Skeletal muscle cell (primary cell): ENCODE results near the gene KLHL8.
"Not testable (repeated sequence)": the region's sequence is repeated elsewhere in the genome, so short reads cannot be mapped to it uniquely, and the experiment has no call there.

Experiments used
- DNase-seq: peaks from one replicate; pipeline ENCODE4 v3.0.0-alpha.2; 2010; ENCODE audit warnings: low read depth
- H3K4me3 ChIP-seq: 2 replicates; pipeline ENCODE4 v1.5.1; 2011; ENCODE audit warnings: low read depth, mild to moderate bottlenecking, control low read depth, low read length, moderate library complexity

Gene KLHL8

DNA sequence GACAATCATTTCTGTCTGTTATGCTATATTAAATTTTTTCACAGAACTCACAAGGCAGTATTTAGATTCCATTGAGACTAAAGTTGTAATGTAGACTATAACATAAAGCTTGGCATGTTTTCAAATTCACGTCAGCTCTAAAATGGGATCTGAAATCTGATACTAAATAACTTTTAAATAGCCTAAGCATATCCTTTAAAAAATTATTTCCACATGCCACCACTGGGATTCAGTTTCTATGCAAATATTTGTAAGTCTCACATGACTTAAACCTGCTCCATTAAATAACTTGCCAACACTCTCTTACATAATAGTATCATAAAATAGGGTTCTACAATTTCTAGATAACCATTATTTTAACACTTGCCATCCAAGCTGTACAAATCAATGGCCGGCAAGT, 32.4 kb downstream of the KLHL8 start:
- H3K4me3 ChIP-seq: no peak overlapping the region
- peak; percentile 13 for DNase-seq

DNA sequence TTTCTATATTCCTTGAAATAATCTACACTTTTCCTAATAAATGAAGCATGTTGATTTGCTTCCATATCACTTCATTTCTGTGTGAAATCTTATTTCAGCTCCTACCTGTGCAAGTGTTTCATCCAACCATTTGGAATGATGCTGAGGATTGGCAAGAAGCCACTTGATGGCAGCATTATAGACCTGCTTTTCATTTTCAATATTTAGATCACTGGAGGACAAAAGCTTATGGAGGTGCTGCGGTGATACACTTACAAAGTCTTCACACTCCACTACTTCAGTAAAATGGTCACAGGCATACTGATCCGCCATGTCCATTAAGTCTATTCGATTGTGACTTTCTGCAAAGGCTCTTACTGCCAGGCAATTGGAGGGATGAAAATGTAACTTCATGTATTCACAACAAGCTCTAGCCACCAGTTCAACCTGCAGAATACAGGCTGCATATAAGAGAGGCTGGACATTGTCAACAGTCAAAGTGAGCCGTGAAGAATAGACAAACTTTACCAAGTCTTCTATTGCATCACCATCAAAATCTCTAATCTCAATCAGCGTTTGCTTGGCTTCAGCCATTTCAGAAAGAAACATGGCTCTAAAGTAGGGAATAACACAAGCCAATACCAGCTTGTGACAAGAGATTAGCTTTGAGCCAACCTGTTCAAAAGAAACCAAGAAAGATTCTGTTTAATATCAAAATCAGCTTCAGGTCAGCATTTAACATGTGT, 35.1 kb downstream of the KLHL8 start:
- no peak for DNase-seq
- H3K4me3 ChIP-seq: no peak overlapping the region

DNA sequence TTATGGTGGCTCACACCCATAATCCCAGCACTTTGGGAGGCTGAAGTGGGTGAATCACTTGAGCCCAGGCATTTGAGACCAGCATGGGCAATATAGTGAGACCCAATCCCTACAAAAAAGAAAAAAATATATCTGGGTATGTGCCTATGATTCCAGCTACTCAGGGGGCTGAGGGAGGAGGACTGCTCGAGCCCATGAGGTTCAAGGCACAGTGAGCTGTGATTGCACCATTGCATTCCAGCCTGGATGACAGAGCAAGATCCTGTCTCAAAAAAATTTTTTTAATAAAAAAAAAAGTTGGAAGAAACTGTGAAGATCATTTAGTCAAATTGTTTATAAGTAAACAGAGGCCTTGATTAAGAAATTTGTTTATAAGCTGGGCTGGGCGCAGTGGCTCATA, 39.7 kb downstream of the KLHL8 start:
- DNase-seq: no peak
- H3K4me3 ChIP-seq: no peak overlapping the region

DNA sequence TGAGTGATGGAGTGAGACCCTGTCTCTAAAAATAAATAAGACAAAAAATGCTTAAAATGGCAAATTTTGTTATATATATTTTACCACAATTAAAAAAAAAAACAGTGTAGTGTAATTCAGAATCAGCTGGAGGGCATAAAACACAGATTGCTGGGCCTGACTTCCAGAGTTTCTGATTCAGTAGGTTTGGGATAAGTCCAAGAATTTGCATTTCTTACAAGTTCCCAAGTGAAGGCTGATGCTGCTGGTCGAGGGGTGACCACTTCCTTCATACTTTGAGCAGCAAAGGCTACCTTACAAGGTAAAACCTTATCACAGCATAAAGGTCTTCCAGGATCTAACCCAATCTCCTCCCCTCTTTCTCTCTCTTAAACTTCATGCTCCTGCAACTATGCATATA, 40.7 kb downstream of the KLHL8 start:
- no peak for DNase-seq
- H3K4me3 ChIP-seq: no peak overlapping the region

DNA sequence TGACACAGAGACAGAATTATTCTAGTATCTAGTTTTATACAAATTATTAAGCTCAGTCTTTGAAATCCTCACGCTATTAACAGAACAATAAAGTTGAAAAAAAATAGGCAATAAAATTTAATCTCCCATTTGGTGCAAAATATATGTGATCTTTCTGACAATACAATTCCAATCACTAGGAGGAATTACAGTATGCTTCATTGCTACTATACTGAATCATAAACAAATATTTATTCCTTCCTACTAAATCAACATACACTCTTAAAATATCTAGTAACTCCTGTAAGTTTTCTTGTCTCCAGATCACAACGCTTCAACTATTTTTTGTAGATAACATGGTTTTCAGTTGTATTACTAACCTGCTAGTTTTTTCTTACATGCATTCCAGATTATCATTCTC, 45.7 kb downstream of the KLHL8 start:
- H3K4me3 ChIP-seq: no peak overlapping the region
- no peak for DNase-seq

DNA sequence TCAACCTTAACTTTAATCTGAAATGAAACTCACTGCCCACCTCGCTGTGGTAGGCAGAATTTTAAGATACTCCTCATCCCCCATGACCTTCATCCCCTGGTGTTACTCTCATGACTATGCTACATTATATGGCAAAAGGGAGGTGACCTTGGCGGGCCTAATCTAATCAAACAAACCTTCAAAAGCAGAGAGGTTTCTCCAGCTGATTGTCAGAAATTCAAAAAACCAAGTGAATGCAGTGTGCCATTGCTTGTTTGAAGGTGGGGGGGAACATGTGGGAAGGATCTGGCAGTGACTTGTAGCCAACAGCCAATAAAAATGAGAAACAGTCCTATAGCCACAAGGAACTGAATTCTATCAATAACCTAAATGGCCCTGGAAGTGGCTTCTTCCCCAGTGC, 48.5 kb downstream of the KLHL8 start:
- DNase-seq: no peak
- no peak overlapping the region for H3K4me3 ChIP-seq

DNA sequence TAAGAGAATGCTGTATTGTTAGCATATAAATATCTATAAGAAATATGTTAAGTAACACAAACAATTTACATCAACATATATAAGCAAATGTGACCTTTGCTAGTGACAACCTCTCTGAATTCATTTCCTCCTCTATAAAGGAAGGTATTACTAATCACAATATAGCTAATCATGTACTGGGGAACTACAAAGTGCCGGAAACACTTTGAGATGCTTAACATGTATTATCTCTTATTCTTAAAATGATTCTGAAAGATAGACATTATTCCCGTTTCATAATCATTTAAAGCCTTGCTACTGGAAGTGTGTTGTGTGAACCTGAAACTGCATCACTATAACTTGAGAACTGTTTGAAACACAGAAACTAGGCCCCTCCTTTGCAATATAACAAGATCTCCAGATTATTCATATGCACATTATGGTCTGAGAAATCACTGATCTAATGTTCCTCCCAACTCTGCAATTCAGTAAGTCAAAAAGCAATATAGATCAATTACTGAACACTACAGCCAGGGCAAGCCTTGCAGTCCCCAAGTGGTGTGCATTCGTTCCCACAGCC, 54.0 kb downstream of the KLHL8 start:
- DNase-seq: no peak
- H3K4me3 ChIP-seq: no peak overlapping the region

DNA sequence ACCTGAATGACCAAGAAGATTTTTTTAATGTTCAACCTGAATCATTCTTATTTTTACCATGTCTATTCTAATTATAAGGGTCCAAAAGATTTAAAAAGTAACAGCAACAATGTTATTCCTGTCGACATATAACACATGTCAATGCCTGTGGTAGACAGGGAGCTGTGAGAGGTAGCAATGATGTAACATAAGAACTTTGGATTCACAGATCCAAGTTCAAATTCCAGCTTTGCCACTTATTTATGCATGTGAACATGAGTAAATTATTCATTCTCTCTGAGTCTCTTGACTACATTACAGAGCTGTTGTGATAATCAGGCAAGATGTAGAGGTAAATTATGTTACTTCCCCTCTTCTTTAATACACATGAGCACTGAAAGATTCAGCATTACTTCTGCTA, 54.5 kb downstream of the KLHL8 start:
- no peak for DNase-seq
- no peak overlapping the region for H3K4me3 ChIP-seq

DNA sequence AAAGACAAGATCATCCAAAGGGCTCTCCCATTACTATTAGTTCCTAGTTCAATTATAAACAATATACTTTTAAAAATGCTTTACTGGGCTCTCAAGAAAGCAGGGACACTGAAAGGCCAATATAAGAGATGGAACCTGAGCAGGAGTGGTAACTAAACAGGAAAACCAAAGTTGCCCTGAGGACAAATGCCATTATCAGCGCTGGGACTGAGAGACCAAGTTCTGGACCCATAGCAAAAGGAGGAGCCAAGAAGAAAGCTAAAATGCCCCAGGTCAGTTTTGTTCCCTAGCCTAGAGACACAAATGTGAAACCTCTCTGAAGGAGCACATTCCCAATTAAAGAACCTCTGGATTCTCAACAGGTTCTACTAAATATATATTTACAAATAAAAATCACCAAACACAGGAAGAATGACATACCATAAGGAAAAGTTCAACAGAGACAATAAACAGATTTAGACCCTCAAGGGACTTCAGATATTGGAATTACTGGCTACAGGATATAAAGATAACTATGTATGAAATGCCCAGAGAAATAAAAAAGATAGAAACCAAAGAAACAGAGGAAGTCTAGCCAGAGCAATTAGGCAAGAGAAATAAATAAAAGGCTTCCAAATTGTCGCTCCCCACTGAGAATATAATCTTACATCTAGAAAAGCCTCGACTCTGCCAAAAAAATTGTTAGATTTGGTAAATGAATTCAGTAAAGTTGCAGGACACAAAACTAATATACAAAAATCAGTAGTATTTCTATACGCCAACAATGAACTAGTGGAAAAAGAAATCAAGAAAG, 67.1 kb downstream of the KLHL8 start:
- DNase-seq: no peak
- no peak overlapping the region for H3K4me3 ChIP-seq

DNA sequence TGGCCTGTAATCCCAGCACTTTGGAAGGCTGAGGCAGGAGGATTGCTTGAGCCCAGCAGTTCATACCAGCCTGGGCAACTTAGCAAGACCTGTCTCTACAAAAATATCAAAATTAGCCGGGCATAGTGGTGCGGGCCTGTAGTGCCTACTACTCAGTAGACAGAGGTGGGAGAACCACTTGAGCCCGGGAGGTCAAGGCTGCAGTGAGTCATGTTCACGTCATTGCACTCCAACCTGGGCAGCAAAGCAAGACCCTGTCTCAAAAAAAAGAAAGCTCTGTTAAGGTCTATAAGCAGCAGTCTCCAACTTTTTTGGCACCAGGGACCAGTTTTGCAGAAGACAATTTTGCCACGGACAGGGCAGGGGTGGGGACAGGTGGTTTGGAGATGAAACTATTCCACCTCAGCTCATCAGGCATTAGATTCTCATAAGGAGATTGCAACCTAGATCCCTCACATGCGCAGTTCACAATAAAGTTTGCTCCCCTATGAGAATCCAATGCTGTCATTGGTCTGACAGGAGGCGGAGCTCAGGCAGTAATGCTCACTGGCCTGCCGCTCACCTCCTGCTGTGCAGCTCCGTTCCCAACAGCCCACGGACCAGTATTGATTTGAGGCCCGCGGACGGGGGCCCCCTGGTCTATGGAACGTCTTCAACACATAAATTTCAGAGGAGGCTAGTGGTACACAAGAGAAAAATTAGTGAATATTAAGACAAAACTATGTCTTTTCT, 67.9 kb downstream of the KLHL8 start:
- no peak overlapping the region for H3K4me3 ChIP-seq
- DNase-seq: no peak

DNA sequence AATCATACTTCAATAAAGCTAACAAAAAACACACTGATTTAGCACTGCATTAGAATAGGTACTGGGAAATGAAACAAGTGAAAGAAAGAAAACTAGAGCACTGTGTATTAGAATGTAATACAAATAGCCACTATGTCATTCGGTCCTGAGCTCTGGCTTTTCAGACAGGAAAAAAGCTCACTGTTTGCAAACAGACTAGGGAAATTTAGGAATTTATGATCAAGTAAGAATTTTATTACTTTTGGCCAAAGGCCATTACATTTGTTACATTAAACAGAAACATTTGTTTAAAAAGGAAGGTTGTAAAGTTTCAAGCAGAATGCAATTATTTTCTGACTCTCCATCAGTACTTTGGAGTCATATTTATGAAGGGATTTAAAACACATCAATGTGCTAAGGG, 68.7 kb downstream of the KLHL8 start:
- no peak for DNase-seq
- H3K4me3 ChIP-seq: no peak overlapping the region

DNA sequence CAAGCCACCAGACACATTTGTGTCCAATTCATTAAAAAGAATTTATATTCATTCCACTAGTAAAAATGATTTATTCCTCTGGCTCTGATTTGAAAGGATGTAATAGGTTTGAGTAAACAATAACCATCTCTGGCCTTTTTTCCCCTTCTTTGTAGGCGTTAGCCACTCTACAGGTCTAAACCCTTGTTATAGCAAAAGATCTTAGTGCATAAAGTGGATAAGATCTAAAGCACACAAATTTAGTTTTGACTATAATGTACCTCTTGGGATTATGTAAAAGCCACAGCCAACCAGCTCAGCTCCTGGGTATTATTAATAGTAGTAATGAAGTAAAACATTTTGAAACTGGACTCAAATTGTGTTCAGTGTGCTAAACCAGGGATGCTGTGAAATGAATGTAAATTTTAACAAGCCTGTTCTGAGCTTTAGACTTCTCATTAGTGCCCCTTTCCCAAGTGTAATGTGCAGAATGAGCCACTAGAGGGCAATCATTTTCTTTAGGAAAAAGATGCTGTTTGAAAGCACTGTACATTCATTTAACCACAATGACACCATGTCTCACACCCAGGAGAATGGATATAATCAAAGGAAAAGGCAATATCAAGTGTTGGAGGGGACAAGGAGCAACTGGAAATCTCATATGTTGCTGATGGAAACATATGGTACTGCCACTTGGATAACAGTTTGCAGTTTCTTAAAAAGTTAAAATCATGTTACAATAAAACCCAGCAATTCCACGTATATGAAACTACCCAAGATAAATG, 69.7 kb downstream of the KLHL8 start:
- peak; percentile 30 for DNase-seq
- no peak overlapping the region for H3K4me3 ChIP-seq

DNA sequence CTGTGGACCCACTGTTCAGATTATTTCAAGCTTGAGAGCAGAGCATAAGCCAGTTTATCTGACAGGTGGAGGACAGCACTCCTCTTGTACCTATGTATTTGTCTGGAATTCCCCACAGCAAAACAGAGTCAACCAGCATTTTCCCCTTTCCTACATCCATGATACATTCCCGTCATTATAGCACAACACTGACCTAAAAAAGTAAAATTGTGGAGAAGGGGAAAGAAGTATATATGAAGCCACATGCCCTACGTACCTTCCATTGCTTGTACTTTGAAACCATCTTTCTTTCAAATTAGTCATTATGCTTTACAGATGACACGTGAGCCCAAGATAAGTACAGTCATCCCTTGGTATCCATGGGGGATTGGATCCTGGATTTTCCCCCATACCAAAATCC, 73.3 kb downstream of the KLHL8 start:
- DNase-seq: no peak
- H3K4me3 ChIP-seq: no peak overlapping the region

DNA sequence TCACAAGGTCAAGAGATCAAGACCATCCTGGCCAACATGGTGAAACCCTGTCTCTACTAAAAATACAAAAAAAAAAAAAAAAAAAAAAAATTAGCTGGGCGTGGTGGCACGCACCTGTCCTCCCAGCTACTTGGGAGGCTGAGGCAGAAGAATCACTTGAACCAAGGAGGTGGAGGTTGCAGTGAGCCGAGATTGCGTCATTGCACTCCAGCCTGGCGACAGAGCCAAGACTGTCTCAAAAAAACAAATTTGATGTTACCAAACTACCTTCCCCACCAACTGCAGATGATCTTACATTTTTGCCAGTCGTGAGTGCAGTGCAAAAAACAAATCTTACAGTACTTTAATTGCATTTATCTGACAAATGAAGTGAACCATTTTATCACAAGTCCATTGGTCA, 74.5 kb downstream of the KLHL8 start:
- H3K4me3 ChIP-seq: not testable (repeated sequence)

DNA sequence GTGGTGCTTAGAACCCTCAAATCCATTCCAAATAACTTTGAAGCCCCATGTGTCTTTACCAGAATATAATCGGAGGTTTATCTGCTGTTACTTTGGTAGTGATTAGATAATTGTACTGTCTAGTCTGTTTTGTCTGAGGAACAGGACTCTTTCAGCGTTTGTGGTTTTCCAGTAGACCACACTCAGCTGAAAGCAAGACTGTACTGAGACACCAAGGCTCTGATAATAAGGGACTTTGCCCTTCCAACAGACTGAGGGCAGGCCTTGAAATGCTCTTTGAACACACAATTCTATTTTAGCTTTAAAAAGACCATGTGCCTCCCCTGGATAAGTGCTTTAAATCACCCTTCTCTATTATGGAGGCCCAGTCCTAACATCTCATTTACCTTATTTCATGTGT, 76.1 kb downstream of the KLHL8 start:
- no peak overlapping the region for H3K4me3 ChIP-seq
- no peak for DNase-seq

More for the DNA sequence above, 74.5 kb downstream of the KLHL8 start:
- DNase-seq: not testable (repeated sequence)

DNA sequence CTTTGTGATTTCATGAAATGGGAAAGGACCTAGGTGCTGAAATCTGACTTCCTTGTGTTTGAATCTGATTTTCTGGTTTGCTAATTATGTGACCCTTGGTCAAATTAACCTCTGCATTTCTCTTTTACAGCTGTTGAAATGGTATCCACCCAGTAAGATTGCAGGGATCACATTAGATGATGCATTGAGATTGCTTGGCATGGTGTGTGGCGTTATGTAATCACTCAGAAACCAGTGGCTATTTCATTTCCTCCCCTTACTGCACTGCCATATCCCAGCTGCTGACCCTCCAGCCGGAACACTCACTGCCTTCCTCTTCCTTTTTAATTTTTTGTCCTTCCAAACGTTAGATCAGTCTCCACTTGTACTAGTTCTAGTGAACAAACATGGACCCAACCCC, 79.0 kb downstream of the KLHL8 start:
- no peak overlapping the region for H3K4me3 ChIP-seq
- DNase-seq: no peak

DNA sequence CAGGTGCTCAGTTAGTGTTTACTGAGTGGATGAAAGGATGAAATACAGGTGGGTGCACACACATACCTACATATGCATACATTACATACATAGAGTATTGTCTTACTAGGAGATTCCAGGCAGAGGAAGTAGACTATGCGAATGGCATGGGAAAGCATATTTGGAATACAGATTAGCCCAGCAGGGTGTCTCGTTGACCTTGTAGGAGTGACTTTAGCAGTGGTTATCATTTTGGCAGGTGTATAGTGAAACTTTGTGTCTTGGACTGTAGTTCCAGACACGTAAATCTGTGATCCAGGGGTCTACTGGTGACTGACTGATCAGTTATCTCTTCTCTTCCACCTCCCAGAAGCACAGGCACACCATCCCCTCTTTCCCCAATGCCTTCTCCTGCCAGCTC, 86.3 kb downstream of the KLHL8 start:
- no peak overlapping the region for H3K4me3 ChIP-seq
- DNase-seq: no peak

DNA sequence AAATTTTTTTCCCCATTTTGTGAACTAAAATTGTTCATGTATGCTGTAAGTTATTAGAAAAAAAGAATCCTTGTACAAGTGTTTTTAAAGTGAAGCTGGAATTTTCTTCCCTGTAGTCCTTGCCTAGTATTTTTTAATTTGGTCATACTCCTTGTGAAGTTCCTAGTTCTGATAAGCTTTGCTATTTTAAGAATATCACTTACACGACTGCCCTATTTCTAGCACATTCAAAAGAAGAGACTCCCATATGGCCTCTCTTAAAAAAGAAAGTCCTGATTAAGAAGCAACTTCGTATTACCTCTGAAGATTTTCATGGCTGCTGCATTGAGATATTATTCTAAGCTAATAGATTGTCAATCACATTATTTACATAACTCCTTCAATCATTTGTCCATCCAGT, 87.2 kb downstream of the KLHL8 start:
- H3K4me3 ChIP-seq: no peak overlapping the region
- DNase-seq: no peak

DNA sequence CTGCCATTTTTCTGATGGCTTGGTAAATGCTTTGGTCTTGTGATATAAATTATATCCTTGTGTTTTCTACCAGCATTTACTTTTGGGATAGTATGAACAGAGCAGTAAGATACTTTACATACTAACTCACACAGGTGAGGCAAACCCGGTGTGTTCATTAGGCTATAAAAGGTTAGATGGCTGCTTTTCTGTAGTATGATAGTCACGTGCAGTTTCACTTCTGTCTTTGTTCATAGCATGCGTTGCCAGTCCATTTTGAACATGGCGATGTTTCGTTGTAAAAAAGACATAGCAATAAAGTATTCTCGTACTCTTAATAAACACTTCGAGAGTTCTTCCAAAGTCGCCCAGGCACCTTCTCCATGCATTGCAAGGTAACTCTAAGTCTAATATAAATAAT, 88.4 kb downstream of the KLHL8 start:
- no peak for DNase-seq
- H3K4me3 ChIP-seq: no peak overlapping the region
